Measurements from ENCODE around the gene GIGYF2.
"Not testable (repeated sequence)": the region's sequence is repeated elsewhere in the genome, so short reads cannot be mapped to it uniquely, and the experiment has no call there.

The GIGYF2 gene

DNA sequence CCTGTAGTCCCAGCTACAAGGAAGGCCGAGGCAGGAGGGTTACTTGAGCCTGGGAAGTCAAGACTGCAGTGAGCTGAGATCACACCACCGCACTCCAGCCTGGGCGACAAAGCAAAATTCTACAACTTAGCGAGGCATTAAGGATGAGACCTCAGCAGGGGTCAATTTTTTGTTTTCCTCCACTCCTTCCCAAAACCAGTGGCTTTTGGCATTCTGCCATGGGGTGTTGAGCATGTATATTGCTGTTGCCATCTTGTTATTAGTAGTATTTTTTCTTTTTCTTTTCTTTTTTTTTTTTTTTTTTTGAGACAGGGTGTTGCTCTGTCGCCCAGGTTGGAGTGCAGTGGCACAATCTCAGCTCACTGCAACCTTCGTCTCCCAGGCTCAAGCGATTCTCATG is 8.9 kb upstream of the GIGYF2 start:
- no peak for DNase-seq

DNA sequence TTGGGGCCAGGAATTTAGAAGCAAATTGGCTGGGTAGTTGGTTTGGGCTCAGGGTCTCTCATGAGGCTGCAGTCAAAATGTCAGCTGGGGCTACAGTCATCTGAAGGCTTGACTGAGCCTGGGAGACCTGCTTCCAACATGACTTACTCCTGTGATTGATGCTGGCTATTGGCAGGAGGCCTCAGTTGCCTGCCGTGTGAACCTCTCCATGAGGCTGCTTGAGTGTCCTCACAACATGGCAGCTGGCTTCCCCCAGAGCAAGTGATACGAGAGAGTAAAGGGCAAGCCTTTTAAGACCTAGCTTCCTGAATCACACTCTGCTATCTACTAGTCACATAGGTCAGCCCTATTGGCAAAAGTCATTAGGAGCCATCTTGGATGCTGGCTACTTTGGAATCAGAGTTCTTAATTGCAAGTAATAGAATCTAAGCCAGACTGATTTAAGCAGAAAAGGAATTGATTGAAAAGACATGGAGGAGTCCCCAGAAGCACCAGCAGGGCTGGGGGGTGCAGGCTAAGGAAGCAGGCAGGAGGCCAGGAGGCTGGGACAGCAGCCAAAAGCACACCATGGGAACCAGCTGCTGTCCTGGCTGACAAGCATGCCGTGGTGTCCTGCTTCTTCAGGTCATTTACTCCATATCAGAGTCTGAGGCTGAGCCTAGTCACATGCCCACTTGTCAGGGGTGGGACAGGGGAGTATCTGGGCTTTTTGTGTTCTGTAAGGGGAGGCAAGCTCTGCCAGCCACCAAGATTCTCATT is 7.8 kb upstream of the GIGYF2 start:
- peak; percentile 38 for DNase-seq

DNA sequence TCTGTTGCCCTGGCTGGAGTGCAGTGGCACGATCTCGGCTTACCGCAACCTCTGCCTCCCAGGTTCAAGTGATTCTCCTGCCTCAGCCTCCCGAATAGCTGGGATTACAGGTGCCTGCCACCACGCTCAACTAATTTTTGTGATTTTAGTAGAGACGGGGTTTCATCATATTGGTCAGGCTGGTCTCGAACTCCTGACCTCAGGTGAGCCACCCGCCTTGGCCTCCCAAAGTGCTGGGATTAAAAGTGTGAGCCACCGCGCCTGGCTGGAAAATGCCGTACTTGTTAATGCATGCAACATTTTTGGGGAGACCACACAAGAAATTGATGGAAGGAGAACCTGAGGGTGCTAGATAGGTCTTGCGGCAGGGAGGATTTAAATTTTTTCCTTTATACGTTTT is 6.0 kb upstream of the GIGYF2 start:
- not testable (repeated sequence) for DNase-seq

GRCh38 chr2:232693344-232693743 is 3.8 kb upstream of the GIGYF2 start:
- DNase-seq, result no peak

DNA sequence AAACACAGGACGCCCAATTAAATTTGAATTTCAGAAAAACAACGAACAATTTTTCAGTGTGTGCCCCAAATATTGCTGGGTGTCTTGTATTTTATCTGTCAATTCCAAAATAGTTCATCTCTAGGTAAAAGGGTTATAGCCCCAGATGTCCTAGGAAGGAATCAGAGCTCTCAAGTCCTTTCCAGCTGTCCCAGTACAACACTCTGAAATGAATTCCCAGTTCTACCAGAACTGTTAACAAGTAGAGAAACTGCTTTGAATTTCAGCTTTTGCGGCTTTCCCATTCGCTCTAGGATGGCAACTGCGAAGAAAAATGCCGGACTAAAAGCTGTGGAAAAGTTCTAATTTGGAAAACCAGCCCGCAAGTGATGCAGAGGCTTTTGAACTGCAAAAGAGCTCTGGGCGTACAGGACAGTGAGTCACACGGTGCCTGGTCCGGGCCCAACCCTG is 497 bp upstream of the GIGYF2 start:
- DNase-seq, result no peak

- no peak for DNase-seq
Observed at GRCh38 chr2:232697807-232698110, 628 bp downstream of the GIGYF2 start.

DNA sequence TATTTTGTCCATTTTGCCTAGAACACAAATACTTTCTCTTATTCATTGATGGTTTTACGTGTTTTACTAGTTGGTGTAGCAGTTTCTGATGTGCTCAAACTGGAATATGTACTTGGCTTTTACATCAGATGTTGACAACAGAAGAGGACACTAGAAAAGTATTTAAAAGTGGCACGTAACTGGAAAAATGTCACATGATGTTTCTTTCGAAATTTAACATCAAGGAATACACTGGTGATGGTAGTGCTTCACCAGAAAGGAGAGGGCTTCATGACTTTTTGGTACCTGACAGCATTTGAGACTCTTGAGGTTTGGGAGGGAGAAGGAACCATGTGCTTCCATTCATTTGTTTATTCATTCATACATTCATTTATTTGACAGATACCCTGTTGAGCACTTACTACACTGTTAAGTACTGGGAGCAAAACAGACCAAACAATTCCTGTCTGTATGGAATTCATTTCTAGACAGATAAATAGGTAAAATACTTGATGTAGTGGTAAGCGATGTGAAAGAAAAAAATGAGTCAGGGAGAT is 1.5 kb downstream of the GIGYF2 start:
- no peak for DNase-seq

DNA sequence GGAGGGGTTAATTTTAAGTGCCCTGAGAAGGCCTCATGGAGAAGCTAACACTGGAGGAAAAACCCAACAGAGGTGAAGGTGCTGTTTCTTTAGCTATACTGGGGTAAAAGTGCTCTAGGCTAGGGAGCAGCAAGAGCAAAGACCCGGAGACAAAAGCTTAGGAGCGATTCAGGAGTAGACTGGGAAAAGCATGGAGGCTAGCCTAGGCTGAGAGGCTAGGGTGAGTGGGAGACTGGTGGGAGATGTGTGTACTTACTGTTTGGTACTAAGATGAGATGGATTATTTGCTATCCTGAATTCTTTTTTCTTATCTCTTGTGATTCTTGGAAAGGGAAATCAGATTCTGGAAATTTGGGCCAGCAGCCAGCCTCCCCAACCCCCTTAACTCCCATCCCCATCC is 2.0 kb downstream of the GIGYF2 start:
- DNase-seq, result no peak

DNA sequence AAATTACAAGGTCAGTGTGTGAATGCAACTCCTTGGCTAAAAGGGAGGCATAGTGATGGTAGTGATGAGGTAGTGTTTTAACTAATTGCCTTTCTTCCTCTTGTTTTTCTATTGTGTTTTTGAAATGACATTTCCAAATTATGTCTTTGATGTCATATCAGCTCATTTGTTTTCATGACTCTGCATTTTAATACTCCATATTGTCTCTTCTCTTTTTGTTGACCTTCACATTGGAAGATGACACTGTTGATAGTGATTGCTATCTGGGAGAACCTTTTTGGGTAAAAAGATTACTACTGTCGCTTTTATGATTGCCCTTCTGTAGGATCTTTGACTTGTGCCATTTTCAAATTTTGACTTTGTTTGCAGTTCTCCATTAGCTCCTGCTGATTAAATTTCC is 3.0 kb downstream of the GIGYF2 start:
- DNase-seq, result no peak

- DNase-seq, result no peak
Observed at GRCh38 chr2:232707076-232707475, 9.9 kb downstream of the GIGYF2 start.

DNA sequence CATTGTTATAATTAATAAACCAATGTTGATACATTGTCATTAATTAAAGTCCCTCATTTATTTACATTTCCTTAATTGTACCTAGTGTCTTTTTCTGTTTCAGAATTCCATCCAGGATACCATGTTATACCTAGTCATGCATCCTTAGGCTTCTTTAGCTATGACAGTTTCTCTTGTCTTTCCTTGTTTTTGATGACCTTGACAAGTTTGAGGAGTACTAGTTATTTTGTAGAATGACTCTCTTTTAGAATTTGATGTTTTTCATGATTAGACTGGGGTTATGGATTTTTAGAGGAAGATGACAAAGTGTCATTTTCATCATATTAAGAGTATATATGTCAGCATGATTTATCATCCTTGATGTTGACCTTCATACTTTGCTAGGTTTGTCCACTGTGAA is 16.4 kb downstream of the GIGYF2 start:
- DNase-seq, result no peak

DNA sequence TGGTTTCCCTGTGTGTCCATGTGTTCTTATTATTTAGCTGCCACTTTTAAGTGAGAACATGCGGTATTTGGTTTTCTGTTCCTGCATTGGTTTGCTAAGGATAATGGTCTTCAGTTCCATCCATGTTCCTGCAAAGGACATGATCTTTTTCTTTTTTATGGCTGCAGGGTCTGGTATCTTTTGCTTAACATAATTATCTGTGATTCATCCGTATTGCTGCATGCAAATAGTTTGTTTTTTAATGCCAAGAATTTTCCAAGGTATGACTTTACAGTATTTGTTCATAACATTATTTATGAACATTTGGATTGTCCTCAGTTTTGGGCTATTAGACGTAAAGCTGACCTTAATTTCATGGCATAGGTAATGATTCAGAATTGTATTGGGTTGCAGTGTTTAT is 17.8 kb downstream of the GIGYF2 start:
- no peak for DNase-seq

GRCh38 chr2:232720056-232720455 is 22.9 kb downstream of the GIGYF2 start:
- not testable (repeated sequence) for DNase-seq

- DNase-seq, result no peak
Observed at GRCh38 chr2:232721261-232721660, 24.1 kb downstream of the GIGYF2 start.

GRCh38 chr2:232721882-232722281 is 24.8 kb downstream of the GIGYF2 start:
- no peak for DNase-seq

- no peak for DNase-seq
Observed at GRCh38 chr2:232723027-232723426, 25.9 kb downstream of the GIGYF2 start.

- no peak for DNase-seq
Observed at GRCh38 chr2:232728785-232729184, 31.7 kb downstream of the GIGYF2 start.

DNA sequence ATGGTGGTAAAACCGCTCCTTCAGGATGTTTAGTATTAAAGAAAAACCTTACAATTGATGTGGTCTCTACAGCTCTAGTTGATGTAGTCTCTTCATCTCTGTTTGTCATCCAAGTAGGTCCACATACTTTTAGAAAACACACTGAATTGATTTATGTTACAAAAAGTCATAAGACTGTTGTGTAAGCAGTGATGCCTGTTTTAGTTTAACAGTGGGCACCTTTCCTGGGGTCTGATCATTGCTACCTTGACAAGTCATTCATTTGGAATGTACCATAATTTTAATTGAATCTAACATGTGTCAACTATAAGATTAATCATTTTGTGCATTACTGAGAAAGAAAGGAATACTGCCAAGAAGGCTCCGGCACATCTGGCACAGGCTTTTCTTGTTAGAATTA is 34.3 kb downstream of the GIGYF2 start:
- no peak for DNase-seq

DNA sequence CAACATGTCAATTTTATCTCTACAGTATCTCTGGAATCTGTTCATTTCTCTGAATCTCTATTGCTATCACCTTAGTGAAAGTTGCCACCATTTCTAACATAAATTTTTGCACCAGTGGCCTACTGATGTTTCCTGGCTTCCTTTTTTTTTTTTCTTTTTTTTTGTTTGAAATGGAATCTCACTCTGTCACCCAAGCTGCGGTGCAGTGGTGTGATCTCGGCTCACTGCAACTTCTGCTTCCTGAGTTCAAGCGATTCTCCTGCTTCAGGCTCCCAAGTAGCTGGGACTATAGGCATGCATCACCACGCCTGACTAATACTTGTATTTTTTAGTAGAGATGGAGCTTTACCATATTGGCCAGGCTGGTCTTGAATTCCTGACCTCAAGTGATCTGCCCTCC is 44.2 kb downstream of the GIGYF2 start:
- no peak for DNase-seq

GRCh38 chr2:232741972-232742371 is 44.8 kb downstream of the GIGYF2 start:
- DNase-seq, result no peak

DNA sequence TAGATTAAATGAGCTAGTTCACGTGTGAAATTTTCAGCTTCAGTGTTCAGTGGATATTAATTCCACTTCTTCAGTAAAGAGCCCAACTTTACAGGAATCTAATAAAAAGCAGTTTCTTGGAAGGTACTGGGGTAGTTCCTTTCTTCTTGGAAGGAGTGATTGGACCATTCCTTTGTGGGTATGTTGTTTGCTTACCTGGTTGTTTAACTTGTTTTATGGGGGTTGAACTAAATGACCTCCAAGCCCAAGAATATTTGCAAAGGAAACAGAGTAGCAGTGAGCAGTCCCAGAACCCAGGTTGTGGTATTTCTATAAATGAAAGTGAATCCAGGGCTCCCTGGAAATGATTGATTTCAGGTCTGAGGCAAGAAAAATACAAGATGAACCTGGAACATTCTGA is 47.8 kb downstream of the GIGYF2 start:
- DNase-seq, result no peak

DNA sequence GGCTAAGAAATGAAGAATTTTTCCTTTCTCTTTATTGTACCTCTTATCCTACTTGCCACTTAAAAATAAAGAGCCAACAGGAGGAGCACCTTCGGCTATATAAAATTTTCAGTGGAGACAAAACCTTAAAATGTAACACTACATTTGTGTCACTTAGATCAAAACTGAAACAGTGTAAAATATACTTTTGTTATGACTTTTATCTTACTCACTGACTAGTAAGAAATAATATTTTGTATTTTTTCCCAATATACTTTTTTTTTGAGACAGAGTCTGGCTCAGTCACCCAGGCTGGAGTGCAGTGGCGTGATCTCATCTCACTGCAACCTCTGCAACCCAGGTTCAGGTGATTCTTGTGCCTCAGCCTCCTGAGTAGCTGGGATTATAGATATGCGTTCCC is 50.9 kb downstream of the GIGYF2 start:
- no peak for DNase-seq

- DNase-seq, result no peak
Observed at GRCh38 chr2:232749331-232749730, 52.2 kb downstream of the GIGYF2 start.

DNA sequence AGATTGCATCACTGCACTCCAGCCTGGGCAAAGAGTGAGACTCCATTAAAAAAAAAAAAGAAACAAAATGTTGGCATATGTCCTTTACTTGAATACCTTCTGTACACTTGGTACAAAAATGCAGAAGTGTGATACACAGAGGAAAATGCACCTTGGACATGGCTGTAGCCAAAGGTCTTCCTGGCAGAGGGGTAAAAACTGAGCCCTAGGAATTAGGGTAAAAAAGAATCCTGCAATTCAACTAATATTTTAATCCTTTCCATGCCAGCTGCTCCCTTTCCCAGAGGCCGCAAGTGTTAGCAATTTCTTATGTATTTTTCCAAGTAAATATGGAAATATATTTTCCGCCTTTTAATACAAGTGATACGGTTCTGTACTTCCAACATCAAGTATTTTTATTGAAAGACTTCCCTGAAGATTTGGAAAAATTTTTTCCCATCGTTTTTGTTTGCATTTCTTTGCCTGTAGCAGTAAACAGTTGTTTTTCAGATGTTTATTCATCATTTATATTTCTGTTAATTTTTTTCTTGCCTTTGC is 53.1 kb downstream of the GIGYF2 start:
- no peak for DNase-seq

DNA sequence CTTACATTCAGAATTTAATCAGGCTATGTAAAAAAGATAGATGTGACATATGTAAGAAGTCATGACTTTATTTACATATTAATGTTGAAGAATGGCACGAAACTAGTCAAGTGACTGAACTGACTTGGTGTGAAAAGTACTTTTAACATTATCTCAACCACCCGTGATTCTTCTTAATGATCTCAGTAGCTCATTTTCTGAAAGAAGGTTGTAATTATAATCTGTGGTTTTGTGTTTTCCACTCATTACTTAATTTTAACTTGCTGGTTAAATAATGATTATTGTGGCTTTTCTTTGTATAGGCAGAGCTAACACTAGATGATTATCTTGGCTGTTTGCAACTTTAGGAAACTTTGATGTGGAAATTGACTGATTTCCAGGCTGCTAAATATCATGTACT is 60.8 kb downstream of the GIGYF2 start:
- no peak for DNase-seq
